Iris pigment epithelial cell (primary cell): ENCODE data around the gene HDAC4.
A peak's percentile ranks its signal among the peaks of the same experiment; 100 is the strongest.
"Not testable (repeated sequence)": the region's sequence is repeated elsewhere in the genome, so short reads cannot be mapped to it uniquely, and the experiment has no call there.

Experiments used
- DNase-seq: peaks from one replicate; pipeline ENCODE4 v3.0.0-alpha.2; 2011; ENCODE audit warnings: low read depth

The HDAC4 gene

GRCh38 chr2:239400596-239401066 is at the start of gene HDAC4:
HDAC4 (minus strand) TSS chr2:239401020; CDS start chr2:239352699, 48,321 bp downstream.
- DNase-seq: no peak

DNA sequence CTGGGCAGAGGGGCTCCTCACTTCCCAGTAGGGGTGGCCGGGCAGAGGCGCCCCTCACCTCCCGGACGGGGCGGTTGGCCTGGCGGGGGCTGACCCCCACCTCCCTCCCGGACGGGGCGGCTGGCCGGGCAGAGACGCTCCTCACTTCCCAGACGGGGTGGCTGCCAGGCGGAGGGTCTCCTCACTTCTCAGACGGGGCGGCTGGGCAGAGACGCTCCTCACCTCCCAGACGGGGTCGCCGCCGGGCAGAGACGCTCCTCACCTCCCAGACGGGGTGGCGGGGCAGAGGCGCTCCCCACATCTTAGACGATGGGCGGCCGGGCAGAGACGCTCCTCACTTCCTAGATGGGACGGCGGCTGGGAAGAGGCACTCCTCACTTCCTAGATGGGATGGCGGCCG is 48.6 kb upstream of the HDAC4 start:
- DNase-seq: not testable (repeated sequence)

DNA sequence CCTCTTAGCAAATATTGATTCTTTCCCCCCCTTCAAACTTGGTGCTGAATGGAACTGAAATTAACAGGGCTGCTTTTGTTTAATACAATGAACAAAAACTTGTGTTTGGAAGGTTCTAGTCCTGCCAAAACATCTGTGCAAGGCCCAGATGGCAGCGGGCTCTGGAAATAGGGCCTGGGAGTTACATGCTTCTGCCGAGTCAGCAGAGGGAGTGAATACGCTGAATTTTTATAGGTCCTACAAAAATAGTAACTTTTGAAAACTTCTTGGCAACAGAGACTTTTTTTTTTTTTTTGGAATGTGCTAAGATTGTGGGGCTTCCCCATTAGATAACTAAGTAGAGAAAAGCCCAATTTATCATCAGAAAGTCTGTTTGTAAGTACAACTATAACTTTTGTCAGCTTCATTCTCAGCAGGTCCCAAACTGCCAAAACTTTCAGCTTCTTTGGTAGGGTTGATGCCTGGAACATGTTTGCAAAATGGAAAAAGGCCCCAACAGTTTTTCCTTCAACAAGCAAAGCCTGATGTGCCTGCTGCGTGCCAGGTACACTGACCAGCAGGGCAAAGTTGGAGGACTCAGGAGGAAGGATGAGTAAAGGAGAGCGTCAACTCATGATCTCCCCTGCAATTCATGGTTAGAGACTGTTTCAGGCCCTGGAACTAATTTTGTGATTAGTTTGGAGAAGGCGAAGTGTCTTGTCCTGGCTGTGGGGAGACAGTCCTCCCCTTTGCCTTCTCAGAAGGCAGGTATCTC is 45.1 kb upstream of the HDAC4 start:
- DNase-seq: no peak

DNA sequence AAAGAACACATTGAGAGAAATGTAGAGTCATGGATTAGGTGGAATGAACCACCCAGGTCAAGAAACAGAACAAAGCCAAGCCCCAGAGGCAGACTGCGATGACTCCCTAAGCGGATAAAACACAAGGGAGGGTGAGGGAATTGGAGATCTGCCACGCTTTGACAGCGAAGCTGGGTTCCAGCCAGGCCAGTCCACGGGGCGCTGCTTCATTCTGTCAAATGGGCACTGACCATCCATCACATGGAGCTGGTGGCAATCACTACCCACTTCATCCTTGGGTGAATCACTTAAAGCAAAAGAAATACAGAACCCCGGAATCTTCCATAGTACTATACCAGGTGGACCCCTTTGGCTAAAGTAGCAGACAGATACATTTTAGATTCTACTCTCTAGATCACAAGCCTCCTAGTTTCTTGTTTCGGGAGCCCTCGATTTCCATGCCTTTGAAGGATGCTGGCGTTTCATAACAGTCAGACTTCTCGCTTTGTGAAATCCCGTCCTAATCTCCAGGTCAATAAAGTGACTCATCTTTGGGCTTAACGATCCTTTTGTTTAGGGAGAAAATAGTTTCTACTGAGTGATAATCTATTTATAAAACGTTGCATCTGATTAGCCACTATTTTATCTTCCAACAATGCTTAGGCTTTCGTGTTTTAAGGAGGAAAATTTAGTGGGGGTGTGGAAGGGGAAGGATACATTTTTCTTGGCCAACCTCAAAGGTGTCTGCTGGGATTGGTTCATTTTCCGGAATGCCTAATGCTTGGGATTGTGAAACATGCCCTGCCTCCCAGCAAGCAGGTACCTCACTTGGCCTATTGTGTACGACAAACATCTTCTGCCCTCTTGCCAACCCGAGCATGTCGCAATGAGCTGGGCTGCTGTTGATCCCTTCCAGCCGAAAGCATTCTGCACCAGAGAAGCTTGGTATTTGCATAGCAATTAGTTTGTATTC is 44.1 kb upstream of the HDAC4 start:
- no peak for DNase-seq

GRCh38 chr2:239443666-239444567 is 43.1 kb upstream of the HDAC4 start:
- peak; percentile 11 for DNase-seq

GRCh38 chr2:239443102-239443620 is 42.3 kb upstream of the HDAC4 start:
- DNase-seq: no peak

- no peak for DNase-seq
Observed at GRCh38 chr2:239442192-239442591, 41.4 kb upstream of the HDAC4 start.

DNA sequence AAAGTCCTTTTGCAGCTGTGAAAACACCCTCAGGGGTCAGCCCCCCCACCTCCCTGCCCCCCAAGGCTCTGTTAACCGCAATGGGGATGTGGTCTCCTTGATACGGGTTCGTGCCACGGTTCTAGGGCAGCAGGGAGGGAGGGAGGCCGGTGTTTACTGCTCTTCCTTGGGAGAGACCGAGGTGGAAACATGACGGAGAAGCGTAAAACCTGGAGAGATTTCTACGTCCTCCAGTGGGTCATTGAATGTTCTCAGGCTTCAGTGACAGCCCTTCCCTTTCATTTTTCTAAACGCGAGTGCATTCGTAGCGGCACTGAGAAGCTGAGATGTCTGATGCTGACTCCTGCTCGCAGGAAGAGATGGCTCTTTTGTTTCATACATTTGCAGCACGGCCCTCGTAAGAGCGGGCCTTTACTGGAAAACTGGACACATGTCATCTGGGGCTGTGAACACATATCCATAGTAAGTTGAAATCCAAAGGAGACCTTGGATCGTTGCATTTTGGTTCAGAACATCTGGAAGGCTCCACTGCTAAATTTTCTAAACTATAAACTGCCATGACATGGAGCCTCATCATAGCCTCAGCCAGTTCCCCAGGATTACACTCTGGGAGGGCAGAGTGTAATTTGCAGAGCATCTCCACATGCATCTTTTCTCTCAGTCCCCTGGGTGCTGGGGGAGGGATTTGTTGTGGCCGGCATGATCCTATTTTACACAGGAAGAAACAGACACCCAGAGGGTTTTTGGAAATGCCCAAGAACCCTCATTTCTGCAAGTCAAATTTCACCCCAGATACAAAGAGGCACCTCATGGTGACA is 40.6 kb upstream of the HDAC4 start:
- DNase-seq: no peak

GRCh38 chr2:239440511-239440959 is 39.7 kb upstream of the HDAC4 start:
- no peak for DNase-seq

DNA sequence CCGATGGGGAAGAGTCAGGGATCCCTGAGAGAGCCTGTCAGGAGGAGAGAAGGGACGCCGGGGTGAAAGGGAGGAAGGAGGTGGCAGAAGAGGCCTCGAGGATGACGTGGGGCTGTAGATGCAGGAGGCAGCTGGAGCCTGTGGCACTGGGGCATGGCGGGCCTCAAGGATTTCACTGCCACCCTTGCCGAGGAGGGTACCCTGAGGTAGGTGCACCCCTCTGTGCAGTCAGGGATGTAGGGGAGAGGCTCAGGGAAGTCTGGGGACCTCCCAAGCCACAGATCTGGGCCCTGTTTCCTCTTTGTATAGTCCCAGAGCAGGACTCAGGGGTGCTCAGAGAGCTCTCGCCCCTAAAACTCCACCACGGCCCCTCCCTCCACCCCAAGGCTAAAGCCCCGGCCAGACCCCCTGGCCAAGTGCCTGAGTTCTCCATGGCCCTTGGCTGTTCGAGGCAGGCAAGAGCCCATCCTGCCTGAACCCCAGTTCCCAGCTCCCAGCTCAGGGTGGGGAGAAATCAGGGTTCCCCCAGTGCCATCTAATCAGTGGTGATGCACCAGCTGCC is 39.0 kb upstream of the HDAC4 start:
- no peak for DNase-seq

GRCh38 chr2:239438995-239439753 is 38.4 kb upstream of the HDAC4 start:
- no peak for DNase-seq

DNA sequence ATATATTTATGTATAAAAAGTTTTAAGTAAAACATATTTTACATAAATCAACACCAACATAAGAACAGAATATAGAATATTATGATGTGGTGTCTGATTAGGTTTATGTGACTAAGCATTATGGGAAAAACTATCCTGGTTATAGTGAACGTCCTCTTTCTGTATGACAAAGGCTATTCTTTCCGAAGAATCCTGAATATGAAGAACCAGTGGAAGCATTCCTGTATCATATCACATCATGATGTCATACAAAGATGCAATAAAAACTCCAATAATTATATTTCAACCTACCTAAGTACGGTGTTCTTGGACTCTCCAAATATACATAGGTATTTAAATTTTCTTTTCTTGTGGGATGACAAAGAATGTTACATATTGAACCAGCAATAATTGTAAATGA is 37.5 kb upstream of the HDAC4 start:
- DNase-seq: no peak

- no peak for DNase-seq
Observed at GRCh38 chr2:239436669-239437335, 36.0 kb upstream of the HDAC4 start.

DNA sequence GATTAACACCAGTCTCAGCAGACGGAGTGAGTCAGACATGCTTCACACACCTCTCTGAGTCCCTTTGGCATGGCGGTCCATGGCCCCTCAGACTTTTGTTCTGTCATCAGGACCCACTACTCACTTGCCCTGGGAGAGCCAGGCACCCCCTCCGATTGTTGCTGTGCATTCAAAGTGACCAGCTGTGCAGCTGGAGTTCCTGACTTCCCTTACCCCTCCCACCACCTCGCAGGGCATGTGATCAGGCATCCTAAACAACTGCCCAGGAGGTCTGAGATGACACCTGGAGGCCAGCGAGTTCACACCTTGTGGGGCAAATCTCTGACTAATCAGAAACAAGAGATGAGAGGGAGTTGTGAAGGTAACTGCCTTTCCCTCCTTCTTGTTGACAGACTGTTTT is 35.3 kb upstream of the HDAC4 start:
- DNase-seq: no peak

DNA sequence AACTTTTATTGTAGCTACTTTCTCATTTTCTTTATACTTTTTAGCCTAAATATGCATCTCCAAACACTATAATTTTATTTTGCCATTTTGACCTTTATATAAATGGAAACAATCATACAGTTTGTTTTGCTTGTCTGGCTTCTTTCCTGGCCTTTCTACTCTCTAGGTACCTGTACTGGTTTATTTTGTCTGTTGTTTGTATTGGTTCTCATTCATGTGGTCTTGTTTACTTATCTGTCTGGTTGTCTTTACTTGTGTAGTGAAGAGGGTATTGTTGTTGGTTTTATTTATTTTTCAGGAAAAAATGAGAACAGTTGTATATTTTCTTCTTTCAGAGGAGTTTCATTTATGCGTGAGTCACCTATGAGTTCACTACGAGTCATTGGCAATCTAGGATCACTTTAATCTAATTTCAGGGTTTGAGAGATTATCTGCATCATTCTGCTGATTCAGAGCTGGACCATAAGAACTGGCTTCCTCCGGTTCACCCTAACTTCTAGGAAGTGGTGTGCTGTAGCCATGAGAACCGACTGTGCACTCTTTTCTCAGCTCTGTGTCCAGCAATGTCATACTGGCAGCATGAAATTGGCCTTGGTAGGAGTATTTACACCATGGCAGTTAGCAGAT is 33.1 kb upstream of the HDAC4 start:
- DNase-seq: peak; percentile 28

- DNase-seq: no peak
Observed at GRCh38 chr2:239432174-239432573, 31.4 kb upstream of the HDAC4 start.

- DNase-seq: no peak
Observed at GRCh38 chr2:239431536-239431935, 30.7 kb upstream of the HDAC4 start.
